IMR-90 (cell line): Measurements from ENCODE around the gene VPS8. TPM values are rescaled to one million over a fixed set of nuclear protein-coding genes. Genes with fewer than 3 reads are reported as not detected.
A peak's percentile ranks its signal among the peaks of the same experiment; 100 is the strongest.

Experiments used
- ATAC-seq: fragments of 200-7000 bp; cut with Tn5 transposase; 2 replicates; pipeline ENCODE4 v1.9.1; 2020; ENCODE audit warnings: low read depth, mild to moderate bottlenecking, moderate library complexity
- BruUV-seq: library from RNA; stranded (reverse); fragments of 400-500 nt; replicated peaks from 2 replicates; lab custom pipeline; 2021; lab: Mats Ljungman, UMichigan
- CTCF ChIA-PET: fragments of 300-600 bp; formaldehyde crosslinking; extraction: SDS; loops from one replicate; lab custom pipeline; 2021; ENCODE audit warnings: antibody characterized with exemption; lab: Yijun Ruan, JAX
- POLR2A ChIA-PET: fragments of 300-600 bp; sonication (Branson Sonifier 250); formaldehyde crosslinking; loops from one replicate; lab custom pipeline; 2022; ENCODE audit warnings: antibody characterized with exemption; ENCODE audit not compliant: unreplicated experiment; lab: Charles Lee
- DNase-seq: peaks from one replicate; pipeline ENCODE4 v3.0.0; 2013
- H2AFZ ChIP-seq: replicated peaks from 2 replicates; pipeline ENCODE3; 2013; ENCODE audit warnings: low read length, mild to moderate bottlenecking; ENCODE audit not compliant: poor library complexity
- H2AK5ac ChIP-seq: 2 replicates; pipeline ENCODE4 v1.6.1; 2013; ENCODE audit warnings: low read depth, low read length, inconsistent platforms
- H2AK9ac ChIP-seq: replicated peaks from 2 replicates; pipeline ENCODE3; 2013; ENCODE audit warnings: mild to moderate bottlenecking, low read depth, low read length, moderate library complexity; ENCODE audit not compliant: poor library complexity
- H2BK120ac ChIP-seq: 2 replicates; pipeline ENCODE4 v1.6.1; 2013; ENCODE audit warnings: low read depth, low read length, inconsistent platforms
- H2BK15ac ChIP-seq: 3 replicates; pipeline ENCODE4 v1.6.1; 2013; ENCODE audit warnings: low read depth, low read length, inconsistent platforms
- H2BK20ac ChIP-seq: 2 replicates; pipeline ENCODE4 v1.6.1; 2013; ENCODE audit warnings: low read depth, mild to moderate bottlenecking, inconsistent platforms, low read length, moderate library complexity
- H2BK5ac ChIP-seq: 2 replicates; pipeline ENCODE4 v1.6.1; 2013; ENCODE audit warnings: mild to moderate bottlenecking, low read depth, low read length, inconsistent platforms; ENCODE audit not compliant: poor library complexity, severe bottlenecking
- H3K14ac ChIP-seq: replicated peaks from 2 replicates; pipeline ENCODE4 v1.6.1; 2013; ENCODE audit warnings: low read depth, low read length, inconsistent platforms
- H3K18ac ChIP-seq: 2 replicates; pipeline ENCODE4 v1.6.1; 2013; ENCODE audit warnings: low read depth, low read length, control low read depth
- H3K23ac ChIP-seq: 2 replicates; pipeline ENCODE4 v1.6.1; 2013; ENCODE audit warnings: low read depth, low read length, inconsistent platforms
- H3K27ac ChIP-seq: 2 replicates; pipeline ENCODE4 v1.5.1; 2013; ENCODE audit warnings: mild to moderate bottlenecking, control low read depth, low read length; ENCODE audit not compliant: insufficient read depth
- H3K27me3 ChIP-seq: 2 replicates; pipeline ENCODE4 v1.6.1; 2013; ENCODE audit warnings: low read length; ENCODE audit not compliant: control insufficient read depth, insufficient read depth
- H3K36me3 ChIP-seq: 2 replicates; pipeline ENCODE4 v1.6.1; 2013; ENCODE audit warnings: low read length, mixed read lengths; ENCODE audit not compliant: control insufficient read depth, insufficient read depth
- H3K4ac ChIP-seq: 2 replicates; pipeline ENCODE4 v1.6.1; 2013; ENCODE audit warnings: low read depth, low read length, inconsistent platforms
- H3K4me1 ChIP-seq: 2 replicates; pipeline ENCODE4 v1.6.1; 2013; ENCODE audit warnings: low read length, mixed read lengths; ENCODE audit not compliant: control insufficient read depth, insufficient read depth
- H3K4me2 ChIP-seq: 2 replicates; pipeline ENCODE4 v1.6.1; 2013; ENCODE audit warnings: low read depth, mild to moderate bottlenecking, control low read depth, low read length, moderate library complexity
- H3K4me3 ChIP-seq: 2 replicates; pipeline ENCODE4 v1.5.1; 2013; ENCODE audit warnings: low read depth, mild to moderate bottlenecking, control low read depth, low read length, moderate library complexity; ENCODE audit not compliant: insufficient read depth
- H3K56ac ChIP-seq: 2 replicates; pipeline ENCODE4 v1.6.1; 2013; ENCODE audit warnings: low read length, inconsistent platforms; ENCODE audit not compliant: insufficient read depth; ENCODE audit errors: extremely low read depth
- H3K79me1 ChIP-seq, 2 experiments: 2 replicates each; pipeline ENCODE4 v1.6.1; 2013; ENCODE audit warnings: low read length in 2 of 2, inconsistent platforms in 1 of 2, low read depth in 1 of 2
- H3K9ac ChIP-seq: 2 replicates; pipeline ENCODE4 v1.6.1; 2013; ENCODE audit warnings: low read depth, low read length, control low read depth
- H3K9me1 ChIP-seq: 2 replicates; pipeline ENCODE4 v1.6.1; 2013; ENCODE audit warnings: low read length, inconsistent platforms; ENCODE audit not compliant: insufficient read depth
- H3K9me3 ChIP-seq: 2 replicates; pipeline ENCODE4 v1.6.1; 2013; ENCODE audit warnings: low read length; ENCODE audit not compliant: control insufficient read depth, insufficient read depth
- H4K20me1 ChIP-seq: 2 replicates; pipeline ENCODE4 v1.6.1; 2013; ENCODE audit warnings: low read length, inconsistent platforms; ENCODE audit not compliant: insufficient read depth
- H4K5ac ChIP-seq: 2 replicates; pipeline ENCODE4 v1.6.1; 2013; ENCODE audit warnings: mild to moderate bottlenecking, low read depth, low read length, control low read depth
- H4K8ac ChIP-seq, 2 experiments: 2 replicates each; pipeline ENCODE4 v1.6.1; 2013; ENCODE audit warnings: low read depth in 2 of 2, low read length in 2 of 2, control low read depth in 1 of 2, inconsistent platforms in 1 of 2
- H4K91ac ChIP-seq: 2 replicates; pipeline ENCODE4 v1.6.1; 2013; ENCODE audit warnings: low read depth, low read length, inconsistent platforms; ENCODE audit not compliant: insufficient read depth
- BHLHE40 ChIP-seq: fragments of 150-350 bp; IDR thresholded peaks from 2 replicates; pipeline ENCODE4 v1.6.1; 2016; ENCODE audit warnings: mild to moderate bottlenecking, low read depth, low read length
- ELK1 ChIP-seq: fragments of 150-350 bp; IDR thresholded peaks from 2 replicates; pipeline ENCODE4 v1.6.1; 2016; ENCODE audit warnings: low read depth, mild to moderate bottlenecking, low read length, moderate library complexity, borderline replicate concordance
- MAFK ChIP-seq: IDR thresholded peaks from 2 replicates; pipeline ENCODE4 v1.6.1; 2012; ENCODE audit warnings: low read depth, low read length, improper control_type of control experiment
- MAZ ChIP-seq: IDR thresholded peaks from 2 replicates; pipeline ENCODE4 v1.6.1; 2012; ENCODE audit warnings: low read depth, mild to moderate bottlenecking, low read length, improper control_type of control experiment, moderate library complexity, borderline replicate concordance
- MXI1 ChIP-seq: IDR thresholded peaks from 2 replicates; pipeline ENCODE4 v1.6.1; 2012; ENCODE audit warnings: low read depth, mild to moderate bottlenecking, low read length, moderate library complexity, borderline replicate concordance
- NFE2L2 ChIP-seq: fragments of 150-350 bp; IDR thresholded peaks from 2 replicates; pipeline ENCODE4 v1.6.1; 2016; ENCODE audit warnings: low read depth, mild to moderate bottlenecking, low read length
- RAD21 ChIP-seq: IDR thresholded peaks from 2 replicates; pipeline ENCODE4 v1.6.1; 2012; ENCODE audit warnings: low read length, improper control_type of control experiment
- RFX5 ChIP-seq: IDR thresholded peaks from 2 replicates; pipeline ENCODE4 v1.8.0; 2012; ENCODE audit warnings: low read depth, mild to moderate bottlenecking, low read length, moderate library complexity
- WGBS, 2 experiments: methylation state at CpG; one replicate each; pipeline versions ENCODE4 v1.1.5 to v1.1.7; 2013; ENCODE audit warnings: missing lambda C conversion rate in 2 of 2; ENCODE audit not compliant: insufficient read length in 1 of 2; ENCODE audit errors: extremely low coverage in 2 of 2; 5-methylcytosine and 5-hydroxymethylcytosine counted together
- dilution Hi-C: fragments of 300-500 bp; cut with HindIII; formaldehyde crosslinking; loops from one replicate; pipeline ENCODE4 v1.14.3; 2018; ENCODE audit warnings: low sequenced_read_pairs; ENCODE audit not compliant: unreplicated experiment
- in situ Hi-C: fragments of 300-500 bp; cut with MboI; formaldehyde crosslinking; loops from 3 replicates; pipeline ENCODE4 v1.14.3; 2019; ENCODE audit warnings: low sequenced_read_pairs, inconsistent platforms, mixed read lengths
- intact Hi-C: fragments of 100-400 bp; cut with micrococcal nuclease; formaldehyde crosslinking; loops from 2 replicates; pipeline ENCODE4 v1.10.0; 2022
- polyA plus RNA-seq, 3 experiments: library from polyadenylated mRNA; depleted of rRNA; stranded (reverse); fragments of >200 nt; gene quantifications; 2 replicates each; pipeline ENCODE4 v1.2.3, GENCODE V29; 2012; ENCODE audit warnings: low replicate concordance in 1 of 3
- total RNA-seq: library from RNA; depleted of rRNA; stranded (reverse); fragments of >200 nt; gene quantifications from 2 replicates; pipeline ENCODE4 v1.2.3, GENCODE V29; 2012

Gene VPS8
- total and polyA plus RNA-seq, 2 of the 4 experiments (the other 2 are of a cell fraction), result 14.0 to 56.1 TPM

- Histone ChIP-seq H2AFZ (no peak overlapping the region), H2BK120ac (no peak overlapping the region), H3K23ac (no peak overlapping the region), H3K9me3 (no peaks in the 10 kb centered on the region), H3K4me2 (no peak overlapping the region), H3K4me3 (no peak overlapping the region), H2AK5ac (no peak overlapping the region), H4K91ac (no peak overlapping the region), H3K4ac (no peak overlapping the region), H2BK20ac (no peak overlapping the region), H3K4me1 (no peaks in the 10 kb centered on the region; the same call in 1 of the 2 replicates), H3K14ac (no peak overlapping the region), H3K18ac (no peak overlapping the region), H4K5ac (no peak overlapping the region), H2BK15ac (no peak overlapping the region), H3K27me3 (no peaks in the 10 kb centered on the region), H3K56ac (no peak overlapping the region), H4K20me1 (no peaks in the 10 kb centered on the region), H4K8ac (no peak overlapping the region), H3K9me1 (no peaks in the 10 kb centered on the region), H3K9ac (no peak overlapping the region), H2BK5ac (no peak overlapping the region), H3K27ac (no peak overlapping the region), H3K36me3 (no peaks in the 10 kb centered on the region), H2AK9ac (no peak overlapping the region), H3K79me1 (no peaks in the 10 kb centered on the region)
- no peak for DNase-seq
- dilution Hi-C loops (no loop called here), intact Hi-C loops (no loop called here), in situ Hi-C loops (no loop called here)
- no peak for TF ChIP-seq ELK1
- no peak for TF ChIP-seq RAD21
- no peak for TF ChIP-seq NFE2L2
- no peak for TF ChIP-seq MXI1
- TF ChIP-seq BHLHE40, result no peak
- no peak for TF ChIP-seq RFX5
- TF ChIP-seq MAZ, result no peak
- no peak for TF ChIP-seq MAFK
- POLR2A ChIA-PET, result no interaction called here
- CTCF ChIA-PET, result interaction anchor here (2.1 kb wide), 1 partner anchor 9 kb away, joined by 5 read pairs; no protein-coding TSS in a partner anchor
- peak; percentile 27; the same call in 1 of the 2 replicates for ATAC-seq
- BruUV-seq, result no TSS peak
- no CpG with 5 or more reads among the region's 1 CpG for WGBS, 2 experiments
Measured at GRCh38 chr3:185079625-185080024, 267.7 kb downstream of the VPS8 start.
